WI38 (cell line): ENCODE results near the gene LCN2.

Source experiments
- H3K4me3 ChIP-seq: 2 replicates; pipeline ENCODE4 v1.5.1; 2011; ENCODE audit warnings: low read depth, mild to moderate bottlenecking, control low read depth, low read length
- TF ChIP-seq, protein P1 (sequence below): IDR thresholded peaks from 2 replicates; pipeline ENCODE4 v1.5.1; 2012; ENCODE audit warnings: low read depth, mild to moderate bottlenecking, control low read depth, low read length

Gene LCN2

DNA sequence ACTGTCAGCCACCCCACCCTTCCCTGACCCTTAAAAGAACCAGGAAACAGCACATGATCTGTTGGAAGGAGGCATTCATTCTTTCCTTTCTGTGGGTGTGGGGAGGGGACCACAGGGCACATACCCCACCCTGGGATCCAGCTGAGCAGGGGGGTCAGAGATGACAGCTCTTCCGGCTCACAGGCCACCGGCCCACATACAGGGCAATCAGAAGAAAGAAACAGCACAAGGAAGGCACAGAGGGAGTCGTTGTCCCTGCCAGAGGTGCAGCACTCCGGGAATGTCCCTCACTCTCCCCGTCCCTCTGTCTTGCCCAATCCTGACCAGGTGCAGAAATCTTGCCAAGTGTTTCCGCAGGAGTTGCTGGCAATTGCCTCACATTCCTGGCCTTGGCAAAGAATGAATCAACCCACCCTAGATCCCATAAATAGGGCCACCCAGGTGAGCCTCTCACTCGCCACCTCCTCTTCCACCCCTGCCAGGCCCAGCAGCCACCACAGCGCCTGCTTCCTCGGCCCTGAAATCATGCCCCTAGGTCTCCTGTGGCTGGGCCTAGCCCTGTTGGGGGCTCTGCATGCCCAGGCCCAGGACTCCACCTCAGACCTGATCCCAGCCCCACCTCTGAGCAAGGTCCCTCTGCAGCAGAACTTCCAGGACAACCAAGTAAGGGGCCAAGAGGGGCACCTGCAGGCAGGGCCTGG lies at the start of gene LCN2:
Gene LCN2 (plus strand): TSS at position 453 of the 701 bp plus-strand sequence. CDS start 73 bp downstream, at position 526.
- TF ChIP-seq, protein P1, sequence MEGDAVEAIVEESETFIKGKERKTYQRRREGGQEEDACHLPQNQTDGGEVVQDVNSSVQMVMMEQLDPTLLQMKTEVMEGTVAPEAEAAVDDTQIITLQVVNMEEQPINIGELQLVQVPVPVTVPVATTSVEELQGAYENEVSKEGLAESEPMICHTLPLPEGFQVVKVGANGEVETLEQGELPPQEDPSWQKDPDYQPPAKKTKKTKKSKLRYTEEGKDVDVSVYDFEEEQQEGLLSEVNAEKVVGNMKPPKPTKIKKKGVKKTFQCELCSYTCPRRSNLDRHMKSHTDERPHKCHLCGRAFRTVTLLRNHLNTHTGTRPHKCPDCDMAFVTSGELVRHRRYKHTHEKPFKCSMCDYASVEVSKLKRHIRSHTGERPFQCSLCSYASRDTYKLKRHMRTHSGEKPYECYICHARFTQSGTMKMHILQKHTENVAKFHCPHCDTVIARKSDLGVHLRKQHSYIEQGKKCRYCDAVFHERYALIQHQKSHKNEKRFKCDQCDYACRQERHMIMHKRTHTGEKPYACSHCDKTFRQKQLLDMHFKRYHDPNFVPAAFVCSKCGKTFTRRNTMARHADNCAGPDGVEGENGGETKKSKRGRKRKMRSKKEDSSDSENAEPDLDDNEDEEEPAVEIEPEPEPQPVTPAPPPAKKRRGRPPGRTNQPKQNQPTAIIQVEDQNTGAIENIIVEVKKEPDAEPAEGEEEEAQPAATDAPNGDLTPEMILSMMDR: no peak
- no peak within 1 kb of the TSS for H3K4me3 ChIP-seq

DNA sequence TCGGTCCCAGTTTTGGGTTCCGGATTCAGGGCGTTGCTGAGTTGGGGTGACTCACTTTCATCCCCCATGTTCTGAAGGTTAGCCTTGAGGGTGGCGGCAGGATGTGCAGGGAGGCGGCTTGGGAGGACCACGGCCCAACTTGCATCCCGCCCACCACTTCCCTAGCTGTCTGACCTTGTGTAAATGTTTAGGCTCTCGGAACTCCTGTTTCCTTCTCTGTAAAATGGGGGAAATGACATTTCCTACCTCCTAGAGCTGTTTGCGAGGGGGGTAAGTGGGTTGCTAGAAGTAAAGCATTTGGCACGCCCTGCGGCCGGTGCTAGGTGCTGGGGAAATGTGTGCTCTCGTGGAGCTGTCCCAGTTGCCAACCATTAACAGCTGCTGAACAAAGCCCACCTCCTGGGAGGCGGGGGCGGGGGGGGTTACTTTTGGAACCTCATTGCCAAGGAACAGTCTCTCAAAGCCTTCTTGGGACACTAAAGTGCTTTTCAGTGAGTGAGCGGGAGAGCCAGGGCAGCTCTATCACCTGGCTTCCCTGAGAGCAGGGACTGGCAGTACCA lies 49.2 kb upstream of the LCN2 start:
- TF ChIP-seq, protein P1: no peak
- peak overlapping the region; percentile 71 for H3K4me3 ChIP-seq

DNA sequence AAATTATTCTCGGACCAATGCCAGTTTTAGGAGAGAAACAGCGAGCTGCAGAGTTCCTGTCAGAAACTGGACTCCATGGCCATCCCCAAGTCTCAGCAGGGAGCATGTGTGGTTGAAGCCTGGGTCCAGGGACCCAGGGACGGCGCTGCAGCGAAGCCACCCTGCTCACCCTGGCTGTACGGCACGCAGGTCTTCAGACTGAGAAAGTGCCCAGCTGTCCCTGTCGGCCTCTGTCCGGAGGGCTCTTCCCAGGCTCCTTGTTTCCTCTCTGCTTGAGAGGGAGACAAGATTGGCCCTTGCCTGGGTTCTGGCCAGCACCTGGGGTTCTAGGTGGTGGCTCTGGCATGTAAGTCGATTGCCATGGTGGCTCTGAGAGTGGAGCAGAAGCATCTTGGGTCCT lies 48.7 kb upstream of the LCN2 start:
- TF ChIP-seq, protein P1: no peak
- H3K4me3 ChIP-seq: no peak overlapping the region; the same call in 1 of the 2 replicates

DNA sequence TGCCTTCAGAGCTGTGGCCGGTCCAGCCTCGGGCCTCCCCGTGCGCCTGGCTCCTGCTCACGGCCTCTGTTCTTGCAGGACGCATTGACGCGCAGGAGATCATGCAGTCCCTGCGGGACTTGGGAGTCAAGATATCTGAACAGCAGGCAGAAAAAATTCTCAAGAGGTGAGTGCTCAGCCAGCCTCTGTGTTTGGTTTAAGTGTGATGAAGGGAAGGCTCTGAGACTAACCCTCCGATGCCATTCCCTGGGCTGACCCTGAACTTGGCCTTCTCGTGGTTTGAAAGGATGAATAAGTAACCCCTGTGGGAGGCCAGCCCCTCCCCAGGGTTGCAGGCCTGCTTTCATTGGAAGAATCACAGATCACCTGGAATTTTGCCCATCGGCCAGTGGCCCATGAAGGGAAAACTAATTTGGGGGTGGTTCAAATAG lies 48.0 kb upstream of the LCN2 start:
- H3K4me3 ChIP-seq: no peak overlapping the region
- TF ChIP-seq, protein P1: no peak

DNA sequence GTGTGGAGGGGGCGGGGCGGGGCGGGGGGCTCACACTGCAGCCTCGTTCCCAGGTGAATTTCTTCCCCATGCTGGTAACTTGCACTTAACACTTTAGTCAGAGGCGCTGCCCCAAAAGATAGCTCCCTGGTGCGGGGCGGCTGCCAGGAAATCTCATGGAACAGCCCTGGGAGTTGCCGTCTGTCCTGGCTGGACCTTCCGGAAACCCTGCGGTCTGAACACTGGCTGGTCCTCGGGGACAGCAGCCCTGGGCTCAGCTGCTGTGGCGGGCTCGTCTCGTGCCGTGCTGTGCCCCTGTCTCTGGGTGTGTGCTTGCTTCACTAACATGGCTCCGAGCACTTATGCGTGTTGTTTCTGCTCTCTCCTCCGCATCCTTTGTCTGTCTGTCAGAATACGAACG lies 47.6 kb upstream of the LCN2 start:
- TF ChIP-seq, protein P1: no peak
- H3K4me3 ChIP-seq: no peak overlapping the region

DNA sequence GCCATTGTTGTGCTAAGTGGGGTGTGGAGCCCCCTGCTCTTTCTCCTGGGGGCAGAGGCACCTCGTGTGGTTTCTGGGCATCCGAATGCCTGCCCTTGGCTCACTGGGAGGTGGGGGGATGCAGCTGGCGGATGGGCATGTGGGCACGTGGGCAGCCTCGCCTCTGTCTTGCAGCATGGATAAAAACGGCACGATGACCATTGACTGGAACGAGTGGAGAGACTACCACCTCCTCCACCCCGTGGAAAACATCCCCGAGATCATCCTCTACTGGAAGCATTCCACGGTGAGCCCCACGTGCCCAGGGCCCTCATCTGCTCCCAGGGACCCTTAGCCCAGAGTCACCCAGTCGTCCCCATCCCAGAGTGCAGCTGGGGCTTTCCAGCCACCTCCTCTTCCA lies 47.1 kb upstream of the LCN2 start:
- TF ChIP-seq, protein P1: no peak
- no peak overlapping the region for H3K4me3 ChIP-seq

DNA sequence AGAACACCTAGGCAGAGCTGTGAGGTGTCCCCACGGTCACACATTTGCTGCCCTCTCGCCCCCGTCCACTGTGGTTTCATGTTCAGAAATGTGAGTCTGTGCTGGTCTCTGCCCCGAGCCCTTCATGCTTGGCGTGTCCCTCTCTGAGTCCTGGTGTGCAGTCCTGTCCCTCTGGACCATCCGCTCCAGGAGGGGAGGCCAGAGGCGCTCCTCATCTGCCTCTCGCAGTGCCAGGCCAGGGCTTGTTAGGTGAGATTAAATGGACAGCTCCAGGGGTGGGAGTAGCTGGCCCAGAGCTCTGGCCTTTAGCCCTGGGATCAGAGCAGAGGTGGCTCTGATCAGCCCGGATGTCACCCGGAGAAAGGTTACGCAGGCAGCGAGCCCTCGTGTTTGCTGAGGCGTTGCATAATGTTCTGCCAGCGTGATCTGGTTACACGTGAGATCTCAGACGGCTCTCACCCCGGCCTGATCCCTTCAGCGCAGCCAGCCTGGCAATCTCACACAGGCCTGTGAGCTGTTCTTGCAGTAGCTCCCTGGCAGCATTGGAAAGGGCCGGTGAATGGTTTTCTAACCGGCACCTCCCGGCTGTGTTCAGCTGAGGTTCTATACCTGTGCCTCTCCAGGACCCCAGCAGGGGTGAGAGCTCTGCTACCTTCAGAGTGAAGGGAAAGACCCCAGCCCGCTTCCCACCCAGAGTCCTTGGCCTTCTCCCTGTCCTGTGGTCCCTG lies 46.2 kb upstream of the LCN2 start:
- TF ChIP-seq, protein P1: no peak

More for the DNA sequence above, 46.2 kb upstream of the LCN2 start:
- no peak overlapping the region for H3K4me3 ChIP-seq
